ENCODE results near the gene CCNI. TPM values are rescaled to one million over a fixed set of nuclear protein-coding genes. Genes with fewer than 3 reads are reported as not detected.
"Not testable (repeated sequence)": the region's sequence is repeated elsewhere in the genome, so short reads cannot be mapped to it uniquely, and the experiment has no call there.

CCNI gene
- total RNA-seq, 1 experiment from 2014 or later = 176 TPM

DNA sequence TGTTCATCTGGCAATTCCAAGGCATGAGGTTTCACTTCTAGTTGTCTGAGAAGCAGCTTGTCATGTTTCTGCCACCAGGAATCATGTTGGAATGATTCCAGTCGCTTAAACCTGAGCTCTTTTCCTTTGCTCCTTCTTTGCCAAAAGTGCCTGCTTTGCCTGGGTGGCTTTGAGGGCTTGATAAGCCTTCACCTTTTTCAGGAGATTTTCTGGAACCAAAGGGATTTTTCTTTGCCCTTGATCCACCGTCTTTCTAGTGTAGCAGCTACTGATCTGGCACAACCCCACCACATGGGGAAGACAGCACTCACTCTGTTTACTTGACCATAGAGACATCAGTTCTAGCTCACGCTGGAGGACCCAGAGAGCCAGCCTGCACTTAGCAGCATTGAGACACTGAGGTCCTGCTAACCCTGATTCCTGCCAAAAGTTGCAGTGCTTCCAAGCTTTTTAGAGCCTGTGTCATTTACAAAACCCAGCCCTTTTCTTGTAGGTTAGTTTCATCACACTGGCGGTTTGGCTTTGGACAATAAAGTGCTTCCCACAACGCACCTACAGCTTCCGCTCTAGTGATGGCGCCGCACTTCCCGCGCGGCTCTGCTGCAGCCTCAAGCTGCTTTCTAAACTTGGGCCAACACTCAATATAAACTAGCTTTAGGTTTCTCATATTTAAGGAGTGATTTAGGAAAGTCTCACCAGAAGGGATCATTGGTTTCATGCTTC, 7.3 kb upstream of the CCNI start:
- DNase-seq (ENCODE audit: low read depth) = no peak

DNA sequence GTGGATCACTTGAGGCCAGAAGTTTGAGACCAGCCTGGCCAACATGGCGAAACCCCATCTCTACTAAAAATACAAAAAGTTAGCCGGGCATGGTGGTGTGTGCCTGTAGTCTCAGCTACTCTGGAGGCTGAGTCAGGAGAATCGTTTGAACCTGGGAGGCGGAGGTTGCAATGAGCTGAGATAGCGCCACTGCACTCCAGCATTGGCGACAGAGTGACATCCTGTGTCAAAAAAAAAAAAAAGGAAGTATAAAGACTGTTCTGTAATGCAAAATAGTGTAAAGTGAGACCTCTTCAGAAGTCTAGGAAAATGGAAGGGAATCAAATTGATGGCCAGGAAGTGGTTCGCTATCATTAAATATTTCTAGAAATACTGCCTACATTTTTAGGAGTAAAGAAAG, 5.0 kb upstream of the CCNI start:
- DNase-seq (ENCODE audit: low read depth) = not testable (repeated sequence)

GRCh38 chr4:77079281-77079680, 3.5 kb upstream of the CCNI start:
- no peak for DNase-seq (ENCODE audit: low read depth)

DNA sequence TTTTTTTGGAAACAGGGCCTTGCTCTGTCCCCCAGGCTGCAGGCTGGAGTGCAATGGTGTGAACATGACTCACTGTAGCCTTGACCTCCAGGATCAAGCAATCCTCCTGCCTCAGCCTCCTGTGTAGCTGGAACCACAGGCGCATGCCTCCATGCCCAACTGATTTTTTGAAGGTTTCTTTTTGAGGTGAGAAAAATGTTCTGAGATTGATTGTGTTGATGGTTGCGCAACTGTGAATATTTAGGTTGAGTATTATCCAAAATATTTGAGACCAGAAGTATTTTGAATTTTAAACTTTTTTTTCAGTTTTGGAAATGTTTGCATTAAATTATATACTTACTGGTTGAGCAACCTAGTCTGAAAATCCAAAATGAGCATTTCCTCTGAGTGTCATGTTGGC, 2.6 kb upstream of the CCNI start:
- DNase-seq (ENCODE audit: low read depth) = no peak

DNA sequence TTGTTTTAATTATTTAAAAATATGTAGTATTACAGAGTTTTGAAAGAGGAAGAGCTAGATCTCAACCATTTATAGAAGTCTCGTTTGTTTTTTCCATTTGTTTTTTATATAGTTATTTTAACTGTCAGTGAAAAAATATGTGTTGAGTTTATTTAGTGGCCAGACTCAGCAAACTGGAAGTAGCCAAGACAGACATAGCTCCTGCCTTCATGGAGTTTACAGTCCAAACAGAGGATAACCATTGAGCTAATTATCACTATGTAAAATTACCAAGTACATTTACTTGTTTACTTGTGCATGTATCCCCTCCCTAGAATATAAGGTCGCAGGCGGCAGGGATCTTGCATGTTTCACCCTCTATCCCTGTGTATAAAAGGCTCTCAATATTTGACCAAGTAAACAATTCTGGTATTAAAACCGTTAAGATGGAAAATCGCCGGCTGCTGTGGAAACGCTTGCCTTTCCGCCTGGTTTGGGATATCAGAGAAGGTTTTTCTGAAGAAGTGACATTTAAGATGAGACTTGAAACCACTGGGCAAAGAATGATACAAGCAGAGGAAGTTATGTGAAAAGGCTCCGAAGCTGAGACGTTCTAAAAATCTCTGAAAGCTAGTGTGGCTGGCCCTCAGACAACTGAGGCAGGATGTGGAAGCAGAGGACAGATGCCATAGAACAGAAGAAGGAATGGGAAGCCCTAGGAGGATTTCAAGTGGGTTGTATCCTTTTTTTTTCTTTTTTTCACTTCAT, 1.3 kb upstream of the CCNI start:
- no peak for DNase-seq (ENCODE audit: low read depth)

GRCh38 chr4:77074981-77075855, 571 bp downstream of the CCNI start:
- DNase-seq (ENCODE audit: low read depth) = peak; percentile 66

DNA sequence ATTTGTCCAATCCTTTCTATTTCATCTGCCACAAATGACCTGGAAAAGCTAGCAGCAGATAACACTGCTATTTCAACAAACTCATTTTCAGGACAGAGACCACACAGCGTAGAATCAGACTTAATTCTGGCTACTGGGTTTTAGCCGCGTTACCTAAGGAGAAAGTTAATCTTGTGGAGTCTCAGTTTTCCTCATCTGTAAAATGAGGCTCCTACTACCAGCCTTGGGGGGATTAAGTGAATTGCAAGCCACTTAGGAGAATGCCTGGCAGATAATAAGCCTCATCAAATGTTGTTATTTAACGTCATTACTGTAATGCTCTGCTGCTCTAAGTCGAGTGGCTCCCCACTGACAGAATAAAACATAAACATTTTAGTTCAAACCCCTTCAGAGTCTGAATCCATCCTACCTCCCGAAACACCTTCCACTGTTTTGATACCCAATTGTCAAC, 1.4 kb downstream of the CCNI start:
- no peak for DNase-seq (ENCODE audit: low read depth)

DNA sequence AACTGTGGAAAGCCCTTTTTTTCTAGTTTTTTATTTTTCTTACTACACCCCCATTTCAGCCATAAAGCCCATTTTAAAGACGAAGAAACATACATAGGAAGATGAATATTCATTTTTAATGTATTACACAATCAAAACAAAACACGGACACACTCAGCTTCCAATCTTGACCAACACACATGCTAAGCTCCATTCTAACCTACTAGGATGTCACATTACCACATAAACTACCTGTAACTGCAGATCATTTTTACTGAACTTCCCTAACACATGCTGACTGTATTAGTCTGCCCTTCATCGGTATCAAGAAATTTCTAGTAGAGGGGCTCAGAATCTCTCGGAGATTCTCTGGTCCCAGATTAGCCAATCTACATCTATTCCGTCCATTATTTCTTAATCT, 1.8 kb downstream of the CCNI start:
- DNase-seq (ENCODE audit: low read depth) = no peak

GRCh38 chr4:77073106-77073809, 2.5 kb downstream of the CCNI start:
- DNase-seq (ENCODE audit: low read depth) = no peak

DNA sequence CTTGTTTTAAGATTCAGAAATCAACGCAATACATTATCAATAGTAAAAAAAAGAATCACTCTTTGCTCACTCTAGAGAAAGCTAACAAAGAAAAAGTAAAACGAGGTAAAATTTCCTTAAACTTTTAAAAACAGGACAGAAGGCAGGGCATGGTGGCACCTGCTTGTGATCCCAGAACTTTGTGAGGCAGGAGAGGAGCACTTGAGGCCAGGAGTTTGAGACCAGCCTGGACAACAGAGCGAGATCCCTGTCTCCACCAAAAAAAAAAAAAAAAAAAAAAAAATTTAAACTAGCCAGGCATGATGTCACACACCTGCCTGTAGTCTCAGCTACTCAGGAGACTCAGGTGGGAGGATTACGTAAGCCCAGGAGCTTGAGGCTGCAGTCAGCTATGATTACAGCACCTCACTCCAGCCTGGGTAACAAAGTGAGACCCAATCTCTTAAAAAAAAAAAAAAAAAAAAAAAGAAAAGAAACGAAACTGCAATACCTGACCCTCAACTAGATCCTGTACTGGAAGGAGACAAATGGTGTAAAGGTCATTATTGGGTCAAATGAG, 3.5 kb downstream of the CCNI start:
- no peak for DNase-seq (ENCODE audit: low read depth)

GRCh38 chr4:77069514-77069913, 6.3 kb downstream of the CCNI start:
- not testable (repeated sequence) for DNase-seq (ENCODE audit: low read depth)

- DNase-seq (ENCODE audit: low read depth) = no peak
These were observed 10.4 kb downstream of the CCNI start for GRCh38 chr4:77065382-77065781.

DNA sequence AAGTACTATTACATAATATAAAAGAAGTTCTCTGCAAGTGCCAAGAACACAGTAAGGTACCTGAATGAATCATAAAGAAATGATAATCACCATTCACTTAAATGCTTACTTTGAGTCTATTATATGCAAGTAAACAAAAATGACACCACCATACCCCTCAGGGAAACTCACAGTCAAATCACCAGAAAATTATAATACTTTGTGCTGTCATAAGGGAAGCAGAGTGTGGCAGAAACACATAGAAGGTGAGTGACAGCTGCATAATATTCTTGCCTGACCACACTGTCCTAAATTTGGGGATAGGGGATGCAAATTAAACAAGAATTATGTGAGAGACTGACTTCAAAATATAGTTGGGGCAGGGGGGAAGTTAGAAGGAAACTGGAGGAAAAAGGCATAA, 12.9 kb downstream of the CCNI start:
- DNase-seq (ENCODE audit: low read depth) = no peak

DNA sequence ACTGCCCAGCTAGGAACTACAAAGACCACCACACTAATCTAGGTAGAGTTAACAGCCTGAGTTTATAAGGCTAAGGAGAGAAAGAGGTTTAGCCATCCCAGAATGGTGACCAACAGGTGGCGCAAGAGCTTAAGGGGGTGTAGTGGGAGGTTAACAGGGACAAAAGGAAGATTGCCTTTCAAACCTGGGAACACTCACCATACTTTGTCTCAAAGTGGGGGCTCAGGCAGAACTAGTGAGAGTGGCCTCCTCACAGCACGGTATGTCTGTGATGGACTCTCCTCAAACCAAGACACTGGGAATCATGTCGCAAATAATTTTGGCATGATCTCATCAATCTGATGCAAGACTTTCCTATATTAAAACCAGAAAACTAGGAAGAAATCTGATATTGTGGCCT, 23.4 kb downstream of the CCNI start:
- peak; percentile 51 for DNase-seq (ENCODE audit: low read depth)

GRCh38 chr4:77050962-77051361, 24.8 kb downstream of the CCNI start:
- no peak for DNase-seq (ENCODE audit: low read depth)

- peak; percentile 33 for DNase-seq (ENCODE audit: low read depth)
These were observed 28.8 kb downstream of the CCNI start for GRCh38 chr4:77047037-77047436.

DNA sequence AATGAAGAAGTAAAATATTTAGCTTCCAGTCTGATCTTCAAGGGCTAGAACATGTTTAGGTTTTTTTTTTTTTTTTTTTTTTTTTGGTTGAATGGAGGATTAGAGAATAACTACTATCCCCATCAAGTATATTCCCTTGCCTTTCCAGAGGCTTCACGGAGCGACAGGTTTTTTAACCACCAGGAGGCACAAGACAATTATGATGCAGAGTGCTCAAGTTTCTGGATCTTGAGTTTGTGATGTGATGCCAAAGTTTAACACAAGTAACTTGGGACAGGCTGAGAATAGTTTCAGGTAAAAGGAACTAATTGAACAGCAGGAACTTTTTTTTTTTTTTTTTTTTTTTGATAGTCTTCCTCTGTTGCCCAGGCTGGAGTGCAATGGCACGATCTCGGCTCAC, 30.3 kb downstream of the CCNI start:
- DNase-seq (ENCODE audit: low read depth) = no peak

GRCh38 chr4:77044461-77045150, 31.2 kb downstream of the CCNI start:
- peak; percentile 70 for DNase-seq (ENCODE audit: low read depth)

GRCh38 chr4:77043507-77044136, 32.2 kb downstream of the CCNI start:
- no peak for DNase-seq (ENCODE audit: low read depth)

Data from LHCN-M2 (cell line).